Heart right ventricle (tissue), 16 donors: ENCODE results near the gene ARFGAP1. TPM values are rescaled to one million over a fixed set of nuclear protein-coding genes. Genes with fewer than 3 reads are reported as not detected.

Experiments used
- ATAC-seq, 8 donors: fragments of 200-7000 bp; cut with Tn5 transposase; one replicate each; pipeline ENCODE4 v1.9.1; 2020; ENCODE audit warnings: mild to moderate bottlenecking in 8 of 8, moderate library complexity in 8 of 8, moderate number of reproducible peaks in 1 of 8
- DNase-seq, 2 donors: peaks; one replicate each; pipeline ENCODE4 v3.0.0-alpha.2; 2020
- H3K27ac ChIP-seq, 10 donors: fragments of 200-600 bp; sonication (generic) in 2 of 10; one replicate each; pipeline versions ENCODE4 v1.5.0 to v1.8.0; 2020 to 2022; ENCODE audit warnings: mild to moderate bottlenecking in 3 of 10
- H3K27me3 ChIP-seq, 7 donors: fragments of 200-600 bp; one replicate each; pipeline ENCODE4 v1.8.0; 2021 to 2022; ENCODE audit warnings: mild to moderate bottlenecking in 2 of 7
- H3K36me3 ChIP-seq, 9 donors: fragments of 200-600 bp; sonication (generic) in 1 of 9; one replicate each; pipeline versions ENCODE4 v1.5.0 to v1.8.0; 2020 to 2022; ENCODE audit warnings: mild to moderate bottlenecking in 2 of 9
- H3K4me1 ChIP-seq, 9 donors: fragments of 200-600 bp; sonication (generic) in 1 of 9; one replicate each; pipeline versions ENCODE4 v1.5.0 to v1.8.0; 2020 to 2022; ENCODE audit warnings: mild to moderate bottlenecking in 4 of 9
- H3K4me3 ChIP-seq, 10 donors: fragments of 200-600 bp; sonication (generic) in 2 of 10; one replicate each; pipeline versions ENCODE4 v1.5.0 to v1.8.0; 2020 to 2022; ENCODE audit warnings: mild to moderate bottlenecking in 7 of 10, moderate library complexity in 2 of 10
- H3K9me3 ChIP-seq, 11 donors: fragments of 200-600 bp in 10 of 11; sonication (generic) in 2 of 11; one replicate each; pipeline versions ENCODE4 v1.5.0 to v1.8.0; 2013 to 2022; ENCODE audit warnings: mild to moderate bottlenecking in 2 of 11, control low read depth in 1 of 11, moderate library complexity in 1 of 11
- CTCF ChIP-seq, 9 donors: fragments of 200-600 bp; sonication (generic) in 2 of 9; IDR thresholded peaks; one replicate each; pipeline versions ENCODE4 v1.5.0 to v1.8.0; 2021 to 2022; ENCODE audit warnings: antibody characterized with exemption in 9 of 9, mild to moderate bottlenecking in 5 of 9, moderate library complexity in 1 of 9
- WGBS, 2 donors: extraction: QIAGEN DNeasy Blood & Tissue Kit; methylation state at CpG; one replicate each; pipeline ENCODE4 v1.1.7; 2013; ENCODE audit warnings: inconsistent platforms in 1 of 2; 5-methylcytosine and 5-hydroxymethylcytosine counted together
- intact Hi-C, 10 donors: fragments of 100-400 bp; cut with DNase I; formaldehyde crosslinking; loops; one replicate each; pipeline versions ENCODE4 v1.11.1 to v1.14.2; 2022
- polyA plus RNA-seq, 2 donors: library from polyadenylated mRNA; stranded (reverse); fragments of 200-250 nt; gene quantifications; one replicate each; pipeline ENCODE4 v1.2.3, GENCODE V29; 2013
- total RNA-seq, 10 donors: library from RNA; stranded (reverse); fragmentation: NEBNext Ultra II Directional in 3 of 10; extraction: Animal tissue kit (Norgen Biotek cat#: 25700) in 3 of 10; gene quantifications; one replicate each; pipeline versions ENCODE4 v1.2.1 to v1.2.4, GENCODE V29; 2021 to 2023
- donor health status: Arrhythmogenic right ventricular cardiomyopathy.
- donor health status: ischemic (EF 13 %, LVEDD 7.1; RV severe dilation, severe dysfunction).
- donor health status: healthy with polysubstance abuse.
- donor health status: DM: no; HTN: yes; CAD: no.
- donor health status: DM: no; HTN: no; CAD: no.
- donor health status: ischemic (EF 25% LVEDD 6.9; RV normal size, moderate dysfunction).
- donor health status: ischemic (EF 25% LVEDD 5.7; RV mildly dilated, moderate dysfunction).
- donor health status: healthy.
- donor health status: DM: yes; HTN: yes; CAD: no.
- donor health status: Ischemic cardiomyopathy.
- donor health status: ischemic (EF 35%, LVEDD 5.7; RV mildly dilated, moderate dysfunction).
- donor health status: nonischemic (EF 11% LVEDD 7.7; RV severe dilation, severe dysfunction).
- donor health status: DM: yes; HTN: yes; CAD: no.
- donor health status: PGD.
- donor health status: ischemic (EF 29% LVEDD 5.4; RV normal size, mild dysfunction).
- donor health status: nonischemic (EF 23%, LVEDD 6.1; RV moderate dilation, normal function).

ARFGAP1 gene
- total and polyA plus RNA-seq, 12 donors = 20.4 to 72.6 (median 32.3) TPM

GRCh38 chr20:63296531-63297299, 24.1 kb downstream of the ARFGAP1 start:
- 38 to 40% methylated on average over 18 of the region's 18 CpGs for whole genome bisulfite sequencing, 2 donors
- DNase-seq (no peak), ATAC-seq (peak in 1 of 8 donors; percentile 27)
- TF ChIP-seq CTCF (IDR thresholded peaks at IDR 0.05) = no peak
- intact Hi-C loops = no loop called here
- H3K9me3 ChIP-seq = peaks cover 0 to 15% (median 7%) of the 10 kb centered on the region in 11 donors
- H3K4me1 ChIP-seq = no peaks in the 10 kb centered on the region
- no peak overlapping the region for H3K27ac ChIP-seq
- H3K27me3 ChIP-seq = peaks cover 8 to 82% (median 71%) of the 10 kb centered on the region in 7 donors
- H3K36me3 ChIP-seq = no peaks in the 10 kb centered on the region
- H3K4me3 ChIP-seq = no peak overlapping the region

- DNase-seq = no peak
- Histone ChIP-seq H3K4me1 (no peaks in the 10 kb centered on the region), H3K36me3 (no peaks in the 10 kb centered on the region), H3K27ac (no peak overlapping the region), H3K27me3 (peaks cover 8 to 84% (median 71%) of the 10 kb centered on the region in 7 donors), H3K9me3 (peaks cover 0 to 20% (median 7%) of the 10 kb centered on the region in 11 donors), H3K4me3 (no peak overlapping the region)
- no peak for TF ChIP-seq CTCF (IDR thresholded peaks at IDR 0.05)
- 50 to 75% methylated on average over 11 of the region's 11 CpGs for WGBS, 2 donors
- no peak for ATAC-seq
- intact Hi-C loops = no loop called here
Observed at GRCh38 chr20:63297371-63297781, 24.8 kb downstream of the ARFGAP1 start.

- no peak for TF ChIP-seq CTCF (IDR thresholded peaks at IDR 0.05)
- peaks cover 0 to 25% (median 7%) of the 10 kb centered on the region in 11 donors for H3K9me3 ChIP-seq
- no peak overlapping the region for H3K4me3 ChIP-seq
- H3K27ac ChIP-seq = no peak overlapping the region
- peaks cover 8 to 77% (median 71%) of the 10 kb centered on the region in 7 donors for H3K27me3 ChIP-seq
- no peaks in the 10 kb centered on the region for H3K4me1 ChIP-seq
- no peaks in the 10 kb centered on the region for H3K36me3 ChIP-seq
- ATAC-seq (no peak), DNase-seq (no peak)
- intact Hi-C loops = no loop called here
- 79% methylated on average over 16 of the region's 16 CpGs for WGBS, 2 donors
Observed at GRCh38 chr20:63297796-63298572, 25.4 kb downstream of the ARFGAP1 start.

GRCh38 chr20:63298731-63299312, 26.2 kb downstream of the ARFGAP1 start:
- Histone ChIP-seq H3K9me3 (peaks cover 0 to 25% (median 7%) of the 10 kb centered on the region in 11 donors), H3K27ac (no peak overlapping the region), H3K4me1 (no peaks in the 10 kb centered on the region), H3K36me3 (no peaks in the 10 kb centered on the region), H3K4me3 (no peak overlapping the region), H3K27me3 (peaks cover 8 to 76% (median 66%) of the 10 kb centered on the region in 7 donors)
- 87 to 88% methylated on average over 17 of the region's 17 CpGs for WGBS, 2 donors
- TF ChIP-seq CTCF (IDR thresholded peaks at IDR 0.05) = no peak
- no peak for DNase-seq
- ATAC-seq = no peak
- intact Hi-C loops = no loop called here
